ENCODE data around the gene ZDHHC14. TPM values are rescaled to one million over a fixed set of nuclear protein-coding genes. Genes with fewer than 3 reads are reported as not detected.

Gene ZDHHC14
- total RNA-seq, 1 experiment from 2014 or later: 3.2 TPM

DNA sequence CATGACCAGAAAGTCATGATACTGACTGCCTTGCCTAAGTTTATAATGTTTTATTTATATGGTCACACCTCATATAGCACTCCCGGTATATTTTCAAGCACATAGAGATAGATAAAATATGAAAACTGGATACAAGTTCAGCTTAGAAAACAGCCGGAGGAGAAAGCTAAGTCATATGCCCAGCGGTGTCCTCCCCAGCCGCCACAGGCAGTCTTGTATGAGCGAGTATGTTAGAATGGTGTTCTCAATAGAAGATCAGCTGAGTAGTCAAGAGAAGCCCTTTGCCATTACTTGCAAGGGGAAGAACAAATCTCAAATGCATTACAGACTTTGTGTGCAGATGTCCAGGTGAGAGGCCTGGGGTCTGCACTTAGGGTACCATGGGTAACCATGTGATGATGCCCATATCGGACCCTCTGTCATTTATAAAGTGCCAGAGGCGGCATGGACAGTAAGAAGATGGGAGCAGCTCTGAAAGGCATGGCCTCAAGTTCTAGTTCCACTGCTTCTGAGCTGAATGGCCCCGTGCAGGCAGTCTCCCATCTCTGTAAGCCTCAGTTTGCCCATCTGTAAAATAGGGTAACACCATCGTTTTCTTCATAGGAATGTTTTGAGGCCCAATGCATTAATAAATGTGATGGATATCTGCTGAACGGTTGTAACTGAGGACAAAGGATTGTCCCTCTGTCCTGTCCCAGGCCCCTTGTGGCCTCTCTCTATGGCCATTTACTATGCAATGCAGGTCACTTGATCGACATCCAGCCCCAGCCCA is 246.4 kb downstream of the ZDHHC14 start:
- H3K27ac Mint-ChIP-seq (ENCODE audit: low read depth, unreplicated experiment): no peak overlapping the region
- BruUV-seq (replicated peaks): no TSS peak
- TF ChIP-seq, protein P1, sequence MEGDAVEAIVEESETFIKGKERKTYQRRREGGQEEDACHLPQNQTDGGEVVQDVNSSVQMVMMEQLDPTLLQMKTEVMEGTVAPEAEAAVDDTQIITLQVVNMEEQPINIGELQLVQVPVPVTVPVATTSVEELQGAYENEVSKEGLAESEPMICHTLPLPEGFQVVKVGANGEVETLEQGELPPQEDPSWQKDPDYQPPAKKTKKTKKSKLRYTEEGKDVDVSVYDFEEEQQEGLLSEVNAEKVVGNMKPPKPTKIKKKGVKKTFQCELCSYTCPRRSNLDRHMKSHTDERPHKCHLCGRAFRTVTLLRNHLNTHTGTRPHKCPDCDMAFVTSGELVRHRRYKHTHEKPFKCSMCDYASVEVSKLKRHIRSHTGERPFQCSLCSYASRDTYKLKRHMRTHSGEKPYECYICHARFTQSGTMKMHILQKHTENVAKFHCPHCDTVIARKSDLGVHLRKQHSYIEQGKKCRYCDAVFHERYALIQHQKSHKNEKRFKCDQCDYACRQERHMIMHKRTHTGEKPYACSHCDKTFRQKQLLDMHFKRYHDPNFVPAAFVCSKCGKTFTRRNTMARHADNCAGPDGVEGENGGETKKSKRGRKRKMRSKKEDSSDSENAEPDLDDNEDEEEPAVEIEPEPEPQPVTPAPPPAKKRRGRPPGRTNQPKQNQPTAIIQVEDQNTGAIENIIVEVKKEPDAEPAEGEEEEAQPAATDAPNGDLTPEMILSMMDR (IDR thresholded peaks at IDR 0.05; ENCODE audit: unreplicated experiment): no peak
- H3K9me3 Mint-ChIP-seq (ENCODE audit: unreplicated experiment): no peaks in the 10 kb centered on the region
- H3K36me3 Mint-ChIP-seq (ENCODE audit: insufficient read depth, unreplicated experiment): no peaks in the 10 kb centered on the region
- CTCF ChIA-PET: no interaction called here
- peaks cover 6% of the 10 kb centered on the region for H3K4me1 Mint-ChIP-seq (ENCODE audit: insufficient read depth, unreplicated experiment)
- DNase-seq (ENCODE audit: unreplicated experiment): no peak
- intact Hi-C loops (cut with micrococcal nuclease): no loop called here
- H3K4me3 Mint-ChIP-seq (ENCODE audit: unreplicated experiment): no peak overlapping the region
- no peaks in the 10 kb centered on the region for H3K27me3 Mint-ChIP-seq (ENCODE audit: insufficient read depth, unreplicated experiment)
- POLR2A ChIA-PET: no interaction called here

DNA sequence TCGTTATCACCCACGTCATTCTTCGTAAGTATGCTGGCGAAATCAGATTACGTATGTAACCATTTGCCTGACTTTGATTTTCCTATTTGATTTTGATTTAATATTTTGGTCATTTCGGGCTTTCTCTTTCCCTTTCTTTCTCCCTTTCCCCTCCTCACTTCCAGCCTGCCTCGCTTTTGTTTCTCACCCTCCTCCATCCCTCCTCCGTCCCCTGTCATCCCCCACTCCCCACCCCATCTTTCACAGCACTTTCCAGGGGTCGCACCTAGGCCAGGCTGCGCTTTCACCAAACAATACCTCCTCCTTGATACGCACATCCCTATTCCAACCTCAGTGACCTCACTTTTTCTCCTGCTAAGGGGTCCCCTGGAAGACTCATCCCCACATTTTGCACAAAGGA is 247.5 kb downstream of the ZDHHC14 start:
- Mint-ChIP-seq H3K9me3 (ENCODE audit: unreplicated experiment) (no peaks in the 10 kb centered on the region), H3K4me3 (ENCODE audit: unreplicated experiment) (no peak overlapping the region), H3K27ac (ENCODE audit: low read depth, unreplicated experiment) (no peak overlapping the region), H3K36me3 (ENCODE audit: insufficient read depth, unreplicated experiment) (no peaks in the 10 kb centered on the region), H3K4me1 (ENCODE audit: insufficient read depth, unreplicated experiment) (peaks cover 6% of the 10 kb centered on the region), H3K27me3 (ENCODE audit: insufficient read depth, unreplicated experiment) (no peaks in the 10 kb centered on the region)
- no TSS peak for BruUV-seq (replicated peaks)
- intact Hi-C loops (cut with micrococcal nuclease): no loop called here
- POLR2A ChIA-PET: no interaction called here
- CTCF ChIA-PET: interaction anchor here (0.7 kb wide), 1 partner anchor 48 kb away, joined by 3 read pairs; no protein-coding TSS in a partner anchor
- no peak for DNase-seq (ENCODE audit: unreplicated experiment)
- TF ChIP-seq, protein P1 (IDR thresholded peaks at IDR 0.05; ENCODE audit: unreplicated experiment): no peak

GRCh38 chr6:157629220-157629619 is 248.2 kb downstream of the ZDHHC14 start:
- ChIA-PET POLR2A (no interaction called here), CTCF (interaction anchor here (0.7 kb wide), 1 partner anchor 49 kb away, joined by 3 read pairs; no protein-coding TSS in a partner anchor)
- Mint-ChIP-seq H3K27me3 (ENCODE audit: insufficient read depth, unreplicated experiment) (no peaks in the 10 kb centered on the region), H3K27ac (ENCODE audit: low read depth, unreplicated experiment) (no peak overlapping the region), H3K36me3 (ENCODE audit: insufficient read depth, unreplicated experiment) (no peaks in the 10 kb centered on the region), H3K4me3 (ENCODE audit: unreplicated experiment) (no peak overlapping the region), H3K4me1 (ENCODE audit: insufficient read depth, unreplicated experiment) (peaks cover 6% of the 10 kb centered on the region), H3K9me3 (ENCODE audit: unreplicated experiment) (no peaks in the 10 kb centered on the region)
- TF ChIP-seq, protein P1 (IDR thresholded peaks at IDR 0.05; ENCODE audit: unreplicated experiment): no peak
- no TSS peak for BruUV-seq (replicated peaks)
- DNase-seq (ENCODE audit: unreplicated experiment): no peak
- intact Hi-C loops (cut with micrococcal nuclease): no loop called here

- intact Hi-C loops (cut with micrococcal nuclease): no loop called here
- POLR2A ChIA-PET: interaction anchor here (0.6 kb wide), 1 partner anchor 68 kb away, joined by 3 read pairs; no protein-coding TSS in a partner anchor
- no peak overlapping the region for H3K4me3 Mint-ChIP-seq (ENCODE audit: unreplicated experiment)
- no peaks in the 10 kb centered on the region for H3K4me1 Mint-ChIP-seq (ENCODE audit: insufficient read depth, unreplicated experiment)
- no peaks in the 10 kb centered on the region for H3K36me3 Mint-ChIP-seq (ENCODE audit: insufficient read depth, unreplicated experiment)
- no peak overlapping the region for H3K27ac Mint-ChIP-seq (ENCODE audit: low read depth, unreplicated experiment)
- H3K27me3 Mint-ChIP-seq (ENCODE audit: insufficient read depth, unreplicated experiment): no peaks in the 10 kb centered on the region
- DNase-seq (ENCODE audit: unreplicated experiment): no peak
- BruUV-seq (replicated peaks): no TSS peak
- no peaks in the 10 kb centered on the region for H3K9me3 Mint-ChIP-seq (ENCODE audit: unreplicated experiment)
- CTCF ChIA-PET: interaction anchor here (0.6 to 1.0 kb wide), 3 partner anchors 10 to 316 kb away, joined by 3 to 4 read pairs (median 3); no protein-coding TSS in a partner anchor
- TF ChIP-seq, protein P1 (IDR thresholded peaks at IDR 0.05; ENCODE audit: unreplicated experiment): no peak
Measured at GRCh38 chr6:157630463-157631080, 249.6 kb downstream of the ZDHHC14 start.

Data from MCF 10A (cell line).